K562 (cell line): ENCODE measurements around the gene CPED1. TPM values are rescaled to one million over a fixed set of nuclear protein-coding genes. Genes with fewer than 3 reads are reported as not detected.

ENCODE experiments used
- HDAC2 ChIP-seq: fragments of 450-650 bp; IDR thresholded peaks from 2 replicates; pipeline ENCODE4 v1.6.1; 2016; ENCODE audit warnings: mild to moderate bottlenecking
- HMBOX1 ChIP-seq: sonication (generic); IDR thresholded peaks from 2 replicates; pipeline ENCODE4 v1.6.1; 2016
- IRF9 ChIP-seq: fragments of 450-650 bp; IDR thresholded peaks from 2 replicates; pipeline ENCODE4 v1.6.1; 2016; ENCODE audit warnings: missing biosample characterization, missing genetic modification characterization
- JUNB ChIP-seq: fragments of 450-650 bp; formaldehyde crosslinking; conservative IDR thresholded peaks from 2 replicates; pipeline ENCODE4 v1.4.0; 2020; ENCODE audit warnings: mild to moderate bottlenecking
- KHSRP ChIP-seq: fragments of 450-650 bp; IDR thresholded peaks from 2 replicates; pipeline ENCODE4 v1.6.1; 2017
- MCM3 ChIP-seq: fragments of 450-650 bp; IDR thresholded peaks from 2 replicates; pipeline ENCODE4 v1.6.1; 2016
- MCM7 ChIP-seq, 2 experiments: fragments of 450-650 bp; IDR thresholded peaks; 2 replicates each; pipeline ENCODE4 v1.6.1; 2016 to 2018
- MXI1 ChIP-seq: IDR thresholded peaks from 2 replicates; pipeline ENCODE4 v1.6.1; 2011; ENCODE audit warnings: low read depth, mild to moderate bottlenecking, improper control_type of control experiment, low read length
- MYC ChIP-seq, 2 experiments: fragments of 250-450 bp in 1 of 2; sonication (Bioruptor Pico) in 1 of 2; IDR thresholded peaks; 2 replicates each; pipeline versions ENCODE4 v1.5.1 to v1.6.1; 2012 to 2021; ENCODE audit warnings: low read depth in 2 of 2, borderline replicate concordance in 1 of 2, improper control_type of control experiment in 1 of 2, low read length in 1 of 2, mild to moderate bottlenecking in 1 of 2, moderate library complexity in 1 of 2
- PCBP1 ChIP-seq: fragments of 200-400 bp; formaldehyde crosslinking; IDR thresholded peaks from 2 replicates; pipeline ENCODE4 v1.6.1; 2018; ENCODE audit warnings: mild to moderate bottlenecking, low read depth, low read length; ENCODE audit not compliant: poor library complexity, severe bottlenecking
- TCF7 ChIP-seq: sonication (generic); IDR thresholded peaks from 2 replicates; pipeline ENCODE4 v1.6.1; 2016; ENCODE audit warnings: antibody characterized with exemption, borderline replicate concordance
- TEAD4 ChIP-seq, 2 experiments: sonication (generic) in 1 of 2; formaldehyde crosslinking in 1 of 2; IDR thresholded peaks; 2 replicates each; pipeline versions ENCODE4 v1.6.1 to v1.8.0; 2012 to 2022; ENCODE audit warnings: borderline replicate concordance in 1 of 2, inconsistent platforms in 1 of 2, low read length in 1 of 2, mild to moderate bottlenecking in 1 of 2, missing genetic modification reagents in 1 of 2
- WHSC1 ChIP-seq: IDR thresholded peaks from one replicate; pipeline ENCODE4 v1.6.1; 2012; ENCODE audit warnings: low read length, control low read depth, inconsistent platforms
- ZMIZ1 ChIP-seq, 2 experiments: fragments of 150-350 bp in 1 of 2; IDR thresholded peaks; 2 replicates each; pipeline ENCODE4 v1.6.1; 2012 to 2016; ENCODE audit warnings: low read depth in 2 of 2, low read length in 2 of 2, mild to moderate bottlenecking in 1 of 2, moderate library complexity in 1 of 2
- ZNF282 ChIP-seq: sonication (generic); formaldehyde crosslinking; IDR thresholded peaks from 2 replicates; pipeline ENCODE4 v1.8.1; 2023; ENCODE audit warnings: missing genetic modification reagents
- ZNF408 ChIP-seq: fragments of 250-450 bp; sonication (Bioruptor Pico); IDR thresholded peaks from 2 replicates; pipeline ENCODE4 v1.4.0; 2020; ENCODE audit warnings: low read depth, mild to moderate bottlenecking, moderate library complexity
- ZNF512 ChIP-seq: IDR thresholded peaks from 2 replicates; pipeline ENCODE4 v1.6.1; 2016; ENCODE audit warnings: missing genetic modification characterization, missing compliant biosample characterization
- polyA plus RNA-seq, 8 experiments: library from polyadenylated mRNA; depleted of rRNA in 4 of 8; stranded (reverse) in 5 of 8; unstranded in 3 of 8; fragments of >200 nt; fragmentation: Nextera tagmentation in 2 of 8; fragmentation: Illumina TruSeq in 1 of 8; extraction: Ambion mirVana in 2 of 8; extraction: Trizol in 1 of 8; gene quantifications; 2 replicates each; pipeline versions ENCODE4 v1.2.1 to v1.2.3, GENCODE V29; 2011 to 2014; ENCODE audit warnings: inconsistent platforms in 1 of 8, missing spikeins in 1 of 8
- total RNA-seq, 7 experiments: library from RNA; depleted of rRNA in 6 of 7; stranded (reverse); fragments of >200 nt in 6 of 7; fragmentation: Illumina TruSeq in 2 of 7; extraction: Trizol in 2 of 7; gene quantifications; 2 replicates each; pipeline versions ENCODE4 v1.2.1 to v1.2.3, GENCODE V29; 2011 to 2021; ENCODE audit warnings: low replicate concordance in 1 of 7

Gene CPED1
- total and polyA plus RNA-seq, 9 of the 15 experiments (the other 6 are each of a cell fraction or from before 2014, with no cell fraction given) = 195 to 393 (median 290) TPM

- peak in 1 of 2 experiments; percentile 54; a peak in 1 of 4 replicates for TF ChIP-seq ZMIZ1 (IDR thresholded peaks at IDR 0.05; ENCODE audit: low read depth in 2 of 2, low read length in 2 of 2)
- TF ChIP-seq HDAC2 = peak; percentile 84
- TF ChIP-seq ZNF512 (tag) = no peak
- TF ChIP-seq TCF7 = no peak
- TF ChIP-seq JUNB (CRISPR knock-in tag) = no peak
- TF ChIP-seq MCM3 = no peak
- no peak for TF ChIP-seq ZNF408 (CRISPR knock-in tag)
- TF ChIP-seq WHSC1 = peak; percentile 52
- TF ChIP-seq MXI1 = no peak
- no peak for TF ChIP-seq MCM7 (IDR thresholded peaks at IDR 0.05)
- no peak for TF ChIP-seq KHSRP
- no peak for TF ChIP-seq PCBP1
- no peak for TF ChIP-seq IRF9
- peak; percentile 92 for TF ChIP-seq TEAD4 (IDR thresholded peaks at IDR 0.05; ENCODE audit: low read length)
- no peak for TF ChIP-seq TEAD4 (CRISPR knock-in tag; IDR thresholded peaks at IDR 0.05; ENCODE audit: borderline replicate concordance)
- peak; percentile 55; the same call in 1 of the 2 replicates for TF ChIP-seq HMBOX1
- TF ChIP-seq ZNF282 (CRISPR knock-in tag) = no peak
- TF ChIP-seq MYC (IDR thresholded peaks at IDR 0.05; ENCODE audit: low read depth, low read length) = no peak; the same call in 1 of the 2 replicates
- no peak for TF ChIP-seq MYC (CRISPR knock-in tag; IDR thresholded peaks at IDR 0.05; ENCODE audit: borderline replicate concordance, low read depth)
These were observed 60.7 kb downstream of the CPED1 start (continued) for GRCh38 chr7:121049028-121049791.
